Raji (cell line): ENCODE data around the gene WWP2.

ENCODE experiments used
- POLR2A ChIP-seq: IDR thresholded peaks from 2 replicates; pipeline ENCODE4 v1.6.1; 2011; ENCODE audit warnings: low read depth, low read length, control low read depth; ENCODE audit not compliant: insufficient read depth

Gene WWP2

DNA sequence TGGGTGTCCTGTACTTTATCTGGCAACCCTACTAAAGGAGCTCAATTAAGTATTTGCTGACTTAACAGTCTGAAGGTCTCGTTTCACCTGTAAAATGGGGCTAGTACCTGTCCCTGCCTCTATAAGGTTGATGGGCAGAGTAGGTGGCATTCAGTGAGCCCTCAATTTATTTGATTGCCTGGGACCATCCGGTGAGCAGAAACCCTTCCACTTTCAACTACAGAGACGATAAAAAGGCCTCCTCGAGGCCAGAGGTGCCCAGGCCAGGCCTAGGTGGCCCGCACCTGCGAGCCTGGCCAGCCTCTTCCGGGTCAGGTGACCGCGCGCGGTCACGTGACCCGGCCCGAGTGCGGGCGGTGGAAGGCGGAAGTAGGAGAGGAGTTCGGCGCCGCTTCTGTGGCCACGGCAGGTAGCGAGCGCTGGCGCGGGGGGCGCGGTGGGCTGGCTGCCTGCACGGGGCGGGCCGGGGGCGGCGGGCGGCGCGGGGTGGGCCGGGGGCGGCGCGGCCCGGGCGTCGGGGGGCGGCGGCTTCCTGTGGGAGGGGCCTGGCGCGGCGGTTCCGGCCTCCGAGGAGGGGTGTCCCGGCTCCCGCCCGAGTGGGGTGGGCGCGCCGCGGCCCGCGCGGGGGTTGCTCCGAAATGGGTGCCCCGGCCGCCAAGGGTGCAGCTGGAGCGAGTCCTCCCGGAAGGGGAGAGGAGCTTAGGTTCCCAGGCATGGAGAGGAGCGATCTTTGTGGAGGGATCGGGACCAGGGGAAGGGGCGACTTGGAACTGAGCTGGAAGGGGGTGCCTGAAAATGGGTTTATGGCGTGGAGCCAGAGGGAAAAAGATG is at the start of gene WWP2:
TSS of gene WWP2 (plus strand) at position 350 of the 831 bp plus-strand sequence. CDS start 24,679 bp downstream, outside the sequence.
- TF ChIP-seq POLR2A: peak; percentile 87

DNA sequence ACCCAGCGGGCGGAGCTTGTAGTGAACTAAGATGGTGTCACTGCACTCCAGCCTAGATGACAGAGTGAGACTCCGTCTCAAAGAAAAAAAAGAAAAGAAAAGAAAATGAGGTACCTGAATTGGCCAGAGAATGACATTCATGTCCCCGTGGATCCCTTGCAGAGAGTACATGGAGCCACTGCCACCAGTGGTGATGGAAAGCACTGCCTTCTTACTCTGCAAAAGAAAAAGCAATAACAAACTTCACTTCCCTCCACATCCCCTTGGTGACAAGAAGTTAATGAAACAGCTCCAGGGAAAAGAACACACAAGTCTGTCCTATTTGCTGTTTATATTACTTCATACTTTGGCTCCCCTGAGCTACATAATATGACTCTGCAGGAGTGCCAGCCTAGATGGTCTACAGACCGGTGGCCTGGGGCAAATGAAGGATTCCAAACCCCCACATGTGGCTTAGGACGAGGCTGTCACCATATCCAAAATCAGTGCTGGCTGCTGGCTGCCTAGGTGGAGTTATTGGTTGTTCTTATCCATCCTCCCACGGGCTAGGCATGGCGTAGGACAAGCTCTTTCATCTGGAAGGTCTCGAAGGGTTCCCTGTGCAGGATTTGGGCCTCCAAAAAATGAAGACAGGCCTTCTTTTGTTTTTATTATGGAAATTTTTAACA is 49.1 kb upstream of the WWP2 start:
- TF ChIP-seq POLR2A: no peak

DNA sequence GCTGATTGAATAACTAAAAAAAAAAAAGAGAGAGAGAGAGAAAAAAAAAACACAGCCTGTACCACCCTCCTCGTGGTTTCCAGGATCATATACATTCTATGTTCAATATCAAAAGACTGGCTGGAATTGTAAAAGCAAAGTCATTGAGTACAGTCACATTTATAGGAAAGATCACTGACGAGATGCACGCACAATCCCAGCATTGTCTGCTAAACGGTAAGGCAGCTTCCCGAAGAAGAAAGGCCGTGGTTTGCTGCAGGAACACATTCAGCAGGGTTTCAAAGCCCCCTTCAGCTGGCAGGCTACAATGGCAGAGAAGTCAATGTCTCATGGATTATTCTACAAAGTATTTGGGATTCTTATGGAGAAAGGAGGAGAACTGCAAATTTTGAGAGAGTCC is 45.1 kb upstream of the WWP2 start:
- TF ChIP-seq POLR2A: no peak

DNA sequence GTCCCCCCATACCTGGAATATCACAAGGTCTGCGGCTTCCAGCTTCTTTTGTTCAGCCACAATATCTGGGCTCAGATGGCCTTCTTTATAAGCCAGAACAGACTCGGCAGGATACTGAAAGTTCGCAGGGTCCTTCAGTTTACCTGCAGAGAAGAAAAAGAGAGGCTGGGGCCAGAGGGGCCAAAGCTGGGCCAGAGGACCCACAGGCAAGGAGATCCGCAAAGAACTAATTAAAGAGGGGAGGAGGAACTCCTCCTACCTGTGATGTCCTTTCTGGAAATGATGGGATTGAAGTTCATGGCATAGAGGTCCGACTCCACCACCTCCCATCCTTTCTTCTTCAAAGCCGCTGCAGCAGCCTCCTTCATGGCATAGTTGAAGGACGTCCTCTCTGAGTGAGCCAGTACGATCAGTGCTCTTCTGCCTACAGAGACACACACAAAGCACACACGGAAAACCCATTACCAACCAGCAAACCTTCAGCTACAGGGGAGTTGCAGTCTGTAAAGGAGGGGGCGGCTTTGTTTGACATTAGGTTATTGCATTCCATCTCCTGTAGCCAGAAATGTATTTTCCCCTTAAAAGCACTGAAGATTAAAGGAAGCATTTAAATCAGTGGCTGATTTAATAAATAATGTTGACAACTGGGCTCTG is 43.9 kb upstream of the WWP2 start:
- TF ChIP-seq POLR2A: no peak

DNA sequence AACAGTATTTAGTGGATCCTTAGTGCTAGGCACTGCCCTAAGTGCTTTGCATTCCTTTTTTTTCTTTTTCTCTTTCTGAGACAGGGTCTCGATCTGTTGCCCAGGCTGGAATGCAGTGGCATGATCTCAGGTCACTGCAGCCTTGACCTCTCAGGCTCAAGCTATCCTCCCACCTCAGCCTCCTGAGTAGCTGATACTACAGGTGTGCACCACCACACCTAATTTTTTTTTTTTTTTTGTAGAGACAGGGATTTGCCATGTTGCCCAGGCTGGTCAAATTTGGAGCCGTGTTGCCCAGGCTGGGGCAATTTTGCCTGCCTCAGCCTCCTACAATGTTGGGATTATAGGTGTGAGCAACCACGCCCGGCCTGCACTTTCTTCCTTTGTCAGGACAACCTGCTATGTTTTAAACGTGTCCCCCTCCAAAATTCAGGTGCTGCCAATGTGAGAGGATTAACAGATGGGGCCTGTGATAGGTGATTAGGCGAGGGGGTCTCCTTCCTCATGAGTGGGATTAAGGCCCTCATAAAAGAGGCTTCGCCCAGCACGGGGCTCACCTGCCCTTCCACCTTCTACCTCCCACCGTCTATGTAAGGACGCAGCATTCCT is 41.2 kb upstream of the WWP2 start:
- TF ChIP-seq POLR2A: no peak

DNA sequence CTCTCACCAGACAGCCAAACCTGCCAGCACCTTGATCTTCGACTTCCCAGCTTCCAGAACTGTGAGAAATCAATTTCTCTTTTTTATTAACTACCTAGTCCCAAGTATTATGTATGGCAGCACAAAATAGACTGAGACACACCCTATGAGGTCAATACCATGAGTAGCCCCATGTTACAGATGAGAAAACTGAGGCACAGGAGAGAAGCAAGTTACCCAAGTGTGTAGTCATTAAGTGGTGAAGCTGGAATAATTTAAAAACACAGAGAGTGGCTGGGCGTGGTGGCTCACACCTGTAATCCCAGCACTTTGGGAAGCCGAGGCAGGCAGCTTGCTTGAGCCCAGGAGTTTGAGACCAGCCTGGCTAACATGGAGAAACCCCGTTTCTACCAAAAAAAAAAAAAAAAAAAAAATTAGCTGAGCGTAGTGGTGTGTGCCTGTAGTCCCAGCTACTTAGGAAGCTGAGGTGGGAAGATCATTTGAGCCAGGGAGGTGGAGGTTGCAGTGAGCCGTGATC is 40.6 kb upstream of the WWP2 start:
- TF ChIP-seq POLR2A: no peak

DNA sequence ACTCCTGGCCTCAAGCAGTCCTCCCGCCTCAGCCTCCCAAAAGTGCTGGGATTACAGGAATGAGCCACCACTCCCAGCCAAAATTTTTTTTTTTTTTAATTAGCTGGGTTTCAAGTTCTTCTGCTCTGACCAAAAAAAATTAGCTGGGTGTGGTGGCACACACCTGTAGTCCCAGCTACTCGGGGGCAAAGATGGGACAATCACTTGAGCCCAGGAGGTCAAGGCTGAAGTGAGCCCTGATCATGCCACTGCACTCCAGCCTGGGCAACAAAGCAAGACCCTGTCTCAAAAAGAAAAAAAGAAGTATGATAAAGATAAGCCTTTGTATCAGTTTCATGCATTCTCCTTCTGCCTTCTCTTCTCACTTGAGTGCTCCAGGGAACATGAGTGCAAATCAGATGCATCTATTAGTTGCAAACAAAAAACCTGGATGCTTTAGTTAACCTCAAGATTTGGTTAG is 37.7 kb upstream of the WWP2 start:
- TF ChIP-seq POLR2A: no peak

DNA sequence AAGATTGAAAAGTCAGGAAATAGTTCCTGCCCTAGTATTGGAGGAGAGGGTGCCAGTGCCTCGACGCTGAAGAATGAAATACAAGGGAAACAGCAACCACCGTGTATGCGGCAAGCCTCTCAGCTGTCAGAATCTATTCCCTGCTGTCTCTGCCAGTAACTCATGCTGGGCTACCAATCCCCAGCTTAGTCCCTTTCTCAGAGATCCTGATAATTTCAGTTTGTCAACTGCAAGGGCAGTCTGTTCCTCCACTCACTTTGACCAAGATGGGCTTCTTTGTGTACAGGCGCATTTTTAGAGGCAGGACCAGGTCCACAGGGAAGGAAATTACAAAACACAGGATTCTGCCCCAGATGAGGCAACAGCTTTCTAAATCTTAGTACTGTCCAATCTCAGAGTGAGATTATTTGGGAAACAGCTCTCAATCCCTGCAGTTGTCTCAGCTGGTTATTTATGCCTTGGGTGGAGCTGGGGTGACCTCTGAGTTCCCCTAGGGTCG is 37.1 kb upstream of the WWP2 start:
- no peak for TF ChIP-seq POLR2A

DNA sequence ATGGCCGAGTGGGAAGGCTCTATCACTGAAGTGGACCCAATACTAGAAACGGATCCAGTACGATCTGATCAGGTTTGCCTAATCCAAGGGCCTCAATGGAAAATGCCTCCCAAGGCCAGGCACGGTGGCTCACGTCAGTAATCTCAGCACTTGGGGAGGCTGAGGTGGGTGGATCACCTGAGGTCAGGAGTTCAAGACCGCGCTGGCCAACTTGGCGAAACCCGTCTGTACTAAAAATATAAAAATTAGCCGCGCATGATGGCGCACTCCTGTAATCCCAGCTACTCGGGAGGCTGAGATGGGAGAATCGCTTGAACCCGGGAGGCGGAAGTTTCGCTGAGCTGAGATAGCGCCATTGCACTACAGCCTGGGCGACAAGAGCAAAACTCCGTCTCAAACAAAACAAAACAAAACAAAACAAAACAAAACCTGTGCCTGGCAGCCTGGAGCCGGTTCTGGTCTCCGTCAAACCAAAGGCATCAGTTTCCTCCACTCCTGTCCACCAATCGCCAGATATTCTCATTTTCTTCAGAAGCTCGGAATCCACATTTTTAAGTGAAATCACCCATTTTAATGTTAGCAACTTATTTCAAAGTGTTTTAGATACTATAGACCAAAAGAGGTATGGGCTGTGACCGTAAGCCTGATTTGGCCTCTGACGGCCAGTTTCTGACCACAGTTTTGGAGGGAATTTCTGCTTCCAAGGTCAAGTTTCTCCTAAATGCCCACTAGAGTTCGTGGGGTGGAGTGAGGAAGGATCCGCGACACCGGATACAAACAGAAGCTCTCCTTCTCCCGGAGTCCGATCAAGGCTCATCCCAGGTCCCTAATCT is 36.4 kb upstream of the WWP2 start:
- TF ChIP-seq POLR2A: no peak

DNA sequence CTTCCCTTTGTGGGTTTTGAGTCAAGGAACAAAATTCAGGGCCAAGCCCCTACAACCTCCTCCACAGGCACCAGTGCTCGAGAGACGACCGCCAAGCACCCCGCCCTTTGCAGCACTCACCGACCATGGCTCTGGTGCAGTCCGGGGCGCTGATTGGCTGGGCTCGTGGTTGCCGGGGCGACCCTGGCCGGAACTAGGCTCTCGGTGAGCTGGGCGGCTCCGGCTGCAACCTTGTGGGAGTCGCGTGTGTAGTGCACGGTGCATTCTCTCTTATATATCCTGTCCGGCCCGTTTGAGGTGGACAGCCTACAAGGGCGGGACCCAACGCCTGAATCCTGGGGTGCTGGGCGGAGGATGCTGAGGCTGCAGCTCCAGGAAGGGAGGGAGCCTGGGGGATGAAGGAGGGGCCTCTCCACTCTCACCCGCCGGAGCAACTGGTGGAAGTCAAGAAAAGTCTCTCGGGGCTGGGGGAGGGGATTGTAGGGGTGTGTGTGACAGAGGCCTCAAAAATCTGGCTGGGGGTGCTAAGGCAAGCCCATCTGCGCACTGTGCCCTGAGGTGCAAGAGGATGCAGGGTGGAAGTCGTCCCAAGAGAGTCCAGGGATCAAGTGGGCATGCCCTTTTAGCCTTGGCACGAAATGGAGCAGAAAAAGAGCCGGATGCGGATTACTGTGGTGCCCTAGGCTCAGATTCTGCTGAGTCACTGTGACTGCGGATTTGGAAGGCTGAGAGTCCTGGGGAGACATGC is 35.6 kb upstream of the WWP2 start, which contains the start of gene NQO1:
TSS of gene NQO1 (minus strand) at position 248 of the 748 bp plus-strand sequence. CDS start at position 127, 121 bp downstream.
- peak; percentile 86 for TF ChIP-seq POLR2A

DNA sequence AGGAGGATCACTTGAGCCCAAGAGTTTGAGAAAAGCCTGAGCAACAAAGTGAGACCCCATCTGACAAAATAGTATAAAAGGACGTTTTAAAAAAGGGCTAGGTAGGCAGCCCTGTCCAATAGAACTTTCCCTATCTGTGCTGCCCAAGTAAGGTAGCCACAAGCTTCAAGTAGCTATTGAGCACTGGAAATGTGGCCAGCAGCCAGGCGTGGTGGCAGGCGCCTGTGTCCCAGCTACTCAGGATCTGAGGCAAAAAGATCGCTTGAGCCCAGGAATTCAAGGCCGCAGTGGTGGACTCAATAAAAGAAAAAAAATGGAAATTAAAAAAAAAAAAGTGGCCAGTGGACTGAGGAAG is 34.2 kb upstream of the WWP2 start:
- no peak for TF ChIP-seq POLR2A

DNA sequence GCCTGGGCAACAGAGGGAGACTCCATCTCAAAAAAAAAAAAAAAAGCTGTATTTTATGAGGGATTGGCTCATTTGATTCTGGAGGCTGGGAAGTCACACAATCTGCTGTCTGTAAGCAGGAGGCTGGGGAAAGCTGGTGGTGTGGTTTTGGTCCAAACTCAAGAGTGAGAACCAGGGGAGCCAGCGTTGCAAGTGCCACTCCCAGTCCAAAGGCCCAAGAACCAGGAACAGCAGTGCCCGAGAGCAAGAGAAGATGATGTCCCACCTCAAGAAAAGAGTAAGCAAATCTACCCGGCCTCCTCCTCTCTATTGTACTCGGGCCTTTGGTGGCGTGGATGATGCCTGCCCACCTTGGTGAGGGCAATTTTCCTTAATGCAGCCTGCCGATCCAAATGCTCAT is 30.0 kb upstream of the WWP2 start:
- no peak for TF ChIP-seq POLR2A

DNA sequence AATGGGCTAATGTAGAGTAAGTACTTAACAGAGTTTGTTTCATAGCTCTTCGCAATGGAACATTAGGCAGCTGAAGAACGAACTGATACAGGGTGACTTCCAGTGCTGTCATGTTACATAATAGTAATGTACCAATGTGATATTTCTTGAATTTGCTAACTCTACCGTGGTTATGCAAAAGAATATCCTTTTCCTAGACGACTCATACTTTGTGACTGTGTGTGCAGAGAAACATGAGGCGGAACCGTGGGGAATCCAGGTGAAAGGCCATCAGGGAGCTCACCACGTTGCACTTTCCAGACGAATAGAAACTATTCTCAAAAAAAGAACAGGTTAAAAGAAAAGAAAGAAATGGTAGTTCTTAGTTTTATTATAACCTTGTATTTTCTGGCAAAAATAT is 20.6 kb upstream of the WWP2 start:
- TF ChIP-seq POLR2A: no peak
